HEK293 (cell line): ENCODE results near the gene ENO2.

Source experiments
- BCL11B ChIP-seq: fragments of 450-650 bp; formaldehyde crosslinking; IDR thresholded peaks from 2 replicates; pipeline ENCODE4 v1.5.1; 2016; ENCODE audit warnings: low read depth, missing biosample characterization, missing genetic modification characterization
- GLIS2 ChIP-seq: fragments of 450-650 bp; formaldehyde crosslinking; IDR thresholded peaks from 2 replicates; pipeline ENCODE4 v1.5.1; 2016; ENCODE audit warnings: missing biosample characterization, missing genetic modification characterization
- OSR2 ChIP-seq: fragments of 450-650 bp; formaldehyde crosslinking; IDR thresholded peaks from 2 replicates; pipeline ENCODE4 v1.5.1; 2016; ENCODE audit warnings: missing biosample characterization, missing genetic modification characterization
- REPIN1 ChIP-seq: fragments of 450-650 bp; formaldehyde crosslinking; IDR thresholded peaks from 2 replicates; pipeline ENCODE4 v1.5.1; 2017; ENCODE audit warnings: missing biosample characterization, missing genetic modification characterization, low read depth
- ZFHX2 ChIP-seq: fragments of 450-650 bp; formaldehyde crosslinking; conservative IDR thresholded peaks from 2 replicates; pipeline ENCODE4 v1.5.1; 2016; ENCODE audit warnings: missing biosample characterization, missing genetic modification characterization
- ZFP69B ChIP-seq: fragments of 450-650 bp; formaldehyde crosslinking; IDR thresholded peaks from 2 replicates; pipeline ENCODE4 v1.5.1; 2016; ENCODE audit warnings: missing biosample characterization, missing genetic modification characterization
- ZNF112 ChIP-seq: fragments of 450-650 bp; formaldehyde crosslinking; IDR thresholded peaks from 2 replicates; pipeline ENCODE4 v1.5.0; 2017; ENCODE audit warnings: missing biosample characterization, missing genetic modification characterization
- ZNF138 ChIP-seq: fragments of 450-650 bp; formaldehyde crosslinking; IDR thresholded peaks from 2 replicates; pipeline ENCODE4 v1.5.1; 2016; ENCODE audit warnings: missing biosample characterization, missing genetic modification characterization, borderline replicate concordance
- ZNF184 ChIP-seq: fragments of 450-650 bp; IDR thresholded peaks from 2 replicates; pipeline ENCODE4 v1.5.1; 2018; ENCODE audit warnings: missing biosample characterization, mild to moderate bottlenecking, missing genetic modification characterization
- ZNF514 ChIP-seq: fragments of 450-650 bp; formaldehyde crosslinking; IDR thresholded peaks from 2 replicates; pipeline ENCODE4 v1.5.1; 2016; ENCODE audit warnings: missing biosample characterization, missing genetic modification characterization
- ZNF610 ChIP-seq: fragments of 450-650 bp; formaldehyde crosslinking; IDR thresholded peaks from 2 replicates; pipeline ENCODE4 v1.5.1; 2016; ENCODE audit warnings: missing biosample characterization, missing genetic modification characterization, borderline replicate concordance
- ZNF629 ChIP-seq: fragments of 450-650 bp; formaldehyde crosslinking; IDR thresholded peaks from 2 replicates; pipeline ENCODE4 v1.5.1; 2017; ENCODE audit warnings: missing biosample characterization, missing genetic modification characterization
- ZNF707 ChIP-seq: fragments of 450-650 bp; formaldehyde crosslinking; IDR thresholded peaks from 2 replicates; pipeline ENCODE4 v1.5.1; 2016; ENCODE audit warnings: missing biosample characterization, missing genetic modification characterization
- ZNF776 ChIP-seq: fragments of 450-650 bp; formaldehyde crosslinking; IDR thresholded peaks from 2 replicates; pipeline ENCODE4 v1.5.0; 2017; ENCODE audit warnings: missing biosample characterization, missing genetic modification characterization, borderline replicate concordance
- ZNF785 ChIP-seq: fragments of 450-650 bp; formaldehyde crosslinking; IDR thresholded peaks from 2 replicates; pipeline ENCODE4 v1.5.1; 2016; ENCODE audit warnings: missing biosample characterization, missing genetic modification characterization
- ZNF791 ChIP-seq: fragments of 450-650 bp; formaldehyde crosslinking; IDR thresholded peaks from 2 replicates; pipeline ENCODE4 v1.5.1; 2016; ENCODE audit warnings: missing biosample characterization, missing genetic modification characterization
- ZXDB ChIP-seq: fragments of 450-650 bp; formaldehyde crosslinking; IDR thresholded peaks from 2 replicates; pipeline ENCODE4 v1.5.1; 2016; ENCODE audit warnings: missing biosample characterization, missing genetic modification characterization
- TF ChIP-seq, protein P1 (sequence below): fragments of 450-650 bp; formaldehyde crosslinking; IDR thresholded peaks from 2 replicates; pipeline ENCODE4 v1.5.1; 2016; ENCODE audit warnings: missing biosample characterization, missing genetic modification characterization
- TF ChIP-seq, protein P2 (sequence below): fragments of 450-650 bp; formaldehyde crosslinking; IDR thresholded peaks from 2 replicates; pipeline ENCODE4 v1.5.1; 2016; ENCODE audit warnings: missing biosample characterization, missing genetic modification characterization
- TF ChIP-seq, protein P3 (sequence below): fragments of 450-650 bp; formaldehyde crosslinking; IDR thresholded peaks from 2 replicates; pipeline ENCODE4 v1.5.1; 2017; ENCODE audit warnings: missing biosample characterization, missing genetic modification characterization
- TF ChIP-seq, protein P4 (sequence below): fragments of 450-650 bp; formaldehyde crosslinking; IDR thresholded peaks from 2 replicates; pipeline ENCODE4 v1.5.1; 2016; ENCODE audit warnings: missing biosample characterization, missing genetic modification characterization, borderline replicate concordance
- TF ChIP-seq, protein P5 (sequence below): fragments of 450-650 bp; formaldehyde crosslinking; IDR thresholded peaks from 2 replicates; pipeline ENCODE4 v1.5.1; 2016; ENCODE audit warnings: missing biosample characterization, missing genetic modification characterization, low read depth
- TF ChIP-seq, protein P6 (sequence below): fragments of 450-650 bp; formaldehyde crosslinking; IDR thresholded peaks from 2 replicates; pipeline ENCODE4 v1.5.1; 2017; ENCODE audit warnings: missing biosample characterization, missing genetic modification characterization
- TF ChIP-seq, protein P7 (sequence below): fragments of 450-650 bp; formaldehyde crosslinking; optimal IDR thresholded peaks from 2 replicates; pipeline ENCODE3; 2016; ENCODE audit warnings: missing biosample characterization, mild to moderate bottlenecking, missing genetic modification characterization

Gene ENO2

DNA sequence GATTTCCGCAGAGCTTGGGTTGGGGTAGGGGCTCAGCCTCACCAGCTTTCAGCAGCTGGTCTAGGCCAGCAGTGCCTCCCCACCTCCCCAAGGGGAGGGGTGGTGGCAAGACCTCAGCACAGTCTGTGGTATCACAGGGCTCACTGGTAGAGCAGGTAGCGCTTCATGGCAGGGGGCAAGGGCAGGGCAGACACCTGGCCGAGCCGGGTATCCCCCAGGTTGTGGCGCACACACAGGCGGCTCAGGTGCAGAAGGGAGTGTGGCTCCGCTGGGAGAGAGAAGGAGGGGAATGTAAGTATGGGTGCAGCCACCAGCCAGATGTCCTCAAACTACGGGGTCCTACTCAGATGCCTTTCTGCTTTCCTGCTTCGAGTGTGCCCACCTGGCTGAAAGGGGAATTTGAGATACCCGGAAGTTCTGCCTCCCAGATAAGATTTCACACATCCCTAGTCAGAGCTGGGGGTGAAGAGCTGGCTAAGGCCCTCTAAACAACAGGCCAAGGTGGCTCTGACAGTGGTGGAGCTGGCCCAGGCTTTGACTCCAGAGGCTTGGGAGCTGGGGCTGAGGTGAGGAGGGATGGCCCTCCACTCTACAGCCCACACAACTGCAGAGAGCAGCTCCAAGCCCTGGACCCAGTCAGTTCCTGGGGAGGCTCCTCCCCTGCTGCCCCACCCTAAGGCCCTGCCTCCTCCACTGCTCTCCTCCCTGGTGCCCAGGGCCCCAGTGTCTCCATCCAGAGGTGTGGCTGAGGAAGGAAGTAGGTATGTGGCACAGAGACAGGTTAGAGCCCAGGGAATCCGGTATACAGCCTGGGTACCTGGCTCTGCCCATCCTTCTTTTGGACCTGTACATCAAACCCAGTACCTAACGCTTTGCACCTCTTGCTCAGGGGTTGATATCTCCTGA is 43.1 kb upstream of the ENO2 start (continued):
- TF ChIP-seq, protein P1, sequence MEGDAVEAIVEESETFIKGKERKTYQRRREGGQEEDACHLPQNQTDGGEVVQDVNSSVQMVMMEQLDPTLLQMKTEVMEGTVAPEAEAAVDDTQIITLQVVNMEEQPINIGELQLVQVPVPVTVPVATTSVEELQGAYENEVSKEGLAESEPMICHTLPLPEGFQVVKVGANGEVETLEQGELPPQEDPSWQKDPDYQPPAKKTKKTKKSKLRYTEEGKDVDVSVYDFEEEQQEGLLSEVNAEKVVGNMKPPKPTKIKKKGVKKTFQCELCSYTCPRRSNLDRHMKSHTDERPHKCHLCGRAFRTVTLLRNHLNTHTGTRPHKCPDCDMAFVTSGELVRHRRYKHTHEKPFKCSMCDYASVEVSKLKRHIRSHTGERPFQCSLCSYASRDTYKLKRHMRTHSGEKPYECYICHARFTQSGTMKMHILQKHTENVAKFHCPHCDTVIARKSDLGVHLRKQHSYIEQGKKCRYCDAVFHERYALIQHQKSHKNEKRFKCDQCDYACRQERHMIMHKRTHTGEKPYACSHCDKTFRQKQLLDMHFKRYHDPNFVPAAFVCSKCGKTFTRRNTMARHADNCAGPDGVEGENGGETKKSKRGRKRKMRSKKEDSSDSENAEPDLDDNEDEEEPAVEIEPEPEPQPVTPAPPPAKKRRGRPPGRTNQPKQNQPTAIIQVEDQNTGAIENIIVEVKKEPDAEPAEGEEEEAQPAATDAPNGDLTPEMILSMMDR = no peak
- TF ChIP-seq, protein P2, sequence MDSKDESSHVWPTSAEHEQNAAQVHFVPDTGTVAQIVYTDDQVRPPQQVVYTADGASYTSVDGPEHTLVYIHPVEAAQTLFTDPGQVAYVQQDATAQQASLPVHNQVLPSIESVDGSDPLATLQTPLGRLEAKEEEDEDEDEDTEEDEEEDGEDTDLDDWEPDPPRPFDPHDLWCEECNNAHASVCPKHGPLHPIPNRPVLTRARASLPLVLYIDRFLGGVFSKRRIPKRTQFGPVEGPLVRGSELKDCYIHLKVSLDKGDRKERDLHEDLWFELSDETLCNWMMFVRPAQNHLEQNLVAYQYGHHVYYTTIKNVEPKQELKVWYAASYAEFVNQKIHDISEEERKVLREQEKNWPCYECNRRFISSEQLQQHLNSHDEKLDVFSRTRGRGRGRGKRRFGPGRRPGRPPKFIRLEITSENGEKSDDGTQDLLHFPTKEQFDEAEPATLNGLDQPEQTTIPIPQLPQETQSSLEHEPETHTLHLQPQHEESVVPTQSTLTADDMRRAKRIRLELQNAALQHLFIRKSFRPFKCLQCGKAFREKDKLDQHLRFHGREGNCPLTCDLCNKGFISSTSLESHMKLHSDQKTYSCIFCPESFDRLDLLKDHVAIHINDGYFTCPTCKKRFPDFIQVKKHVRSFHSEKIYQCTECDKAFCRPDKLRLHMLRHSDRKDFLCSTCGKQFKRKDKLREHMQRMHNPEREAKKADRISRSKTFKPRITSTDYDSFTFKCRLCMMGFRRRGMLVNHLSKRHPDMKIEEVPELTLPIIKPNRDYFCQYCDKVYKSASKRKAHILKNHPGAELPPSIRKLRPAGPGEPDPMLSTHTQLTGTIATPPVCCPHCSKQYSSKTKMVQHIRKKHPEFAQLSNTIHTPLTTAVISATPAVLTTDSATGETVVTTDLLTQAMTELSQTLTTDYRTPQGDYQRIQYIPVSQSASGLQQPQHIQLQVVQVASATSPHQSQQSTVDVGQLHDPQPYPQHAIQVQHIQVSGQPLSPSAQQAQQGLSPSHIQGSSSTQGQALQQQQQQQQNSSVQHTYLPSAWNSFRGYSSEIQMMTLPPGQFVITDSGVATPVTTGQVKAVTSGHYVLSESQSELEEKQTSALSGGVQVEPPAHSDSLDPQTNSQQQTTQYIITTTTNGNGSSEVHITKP (tag by site-specific recombination) = no peak
- no peak for TF ChIP-seq ZNF785 (tag by site-specific recombination)
- no peak for TF ChIP-seq ZNF514 (tag by site-specific recombination)
- no peak for TF ChIP-seq ZNF776
- TF ChIP-seq, protein P3, sequence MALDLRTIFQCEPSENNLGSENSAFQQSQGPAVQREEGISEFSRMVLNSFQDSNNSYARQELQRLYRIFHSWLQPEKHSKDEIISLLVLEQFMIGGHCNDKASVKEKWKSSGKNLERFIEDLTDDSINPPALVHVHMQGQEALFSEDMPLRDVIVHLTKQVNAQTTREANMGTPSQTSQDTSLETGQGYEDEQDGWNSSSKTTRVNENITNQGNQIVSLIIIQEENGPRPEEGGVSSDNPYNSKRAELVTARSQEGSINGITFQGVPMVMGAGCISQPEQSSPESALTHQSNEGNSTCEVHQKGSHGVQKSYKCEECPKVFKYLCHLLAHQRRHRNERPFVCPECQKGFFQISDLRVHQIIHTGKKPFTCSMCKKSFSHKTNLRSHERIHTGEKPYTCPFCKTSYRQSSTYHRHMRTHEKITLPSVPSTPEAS = no peak
- no peak for TF ChIP-seq REPIN1 (tag by site-specific recombination)
- TF ChIP-seq ZNF629 (tag by site-specific recombination) = no peak
- TF ChIP-seq, protein P4, sequence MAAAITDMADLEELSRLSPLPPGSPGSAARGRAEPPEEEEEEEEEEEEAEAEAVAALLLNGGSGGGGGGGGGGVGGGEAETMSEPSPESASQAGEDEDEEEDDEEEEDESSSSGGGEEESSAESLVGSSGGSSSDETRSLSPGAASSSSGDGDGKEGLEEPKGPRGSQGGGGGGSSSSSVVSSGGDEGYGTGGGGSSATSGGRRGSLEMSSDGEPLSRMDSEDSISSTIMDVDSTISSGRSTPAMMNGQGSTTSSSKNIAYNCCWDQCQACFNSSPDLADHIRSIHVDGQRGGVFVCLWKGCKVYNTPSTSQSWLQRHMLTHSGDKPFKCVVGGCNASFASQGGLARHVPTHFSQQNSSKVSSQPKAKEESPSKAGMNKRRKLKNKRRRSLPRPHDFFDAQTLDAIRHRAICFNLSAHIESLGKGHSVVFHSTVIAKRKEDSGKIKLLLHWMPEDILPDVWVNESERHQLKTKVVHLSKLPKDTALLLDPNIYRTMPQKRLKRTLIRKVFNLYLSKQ = no peak
- peak; percentile 24; the same call in 1 of the 2 replicates for TF ChIP-seq ZXDB (tag by site-specific recombination)
- TF ChIP-seq, protein P5, sequence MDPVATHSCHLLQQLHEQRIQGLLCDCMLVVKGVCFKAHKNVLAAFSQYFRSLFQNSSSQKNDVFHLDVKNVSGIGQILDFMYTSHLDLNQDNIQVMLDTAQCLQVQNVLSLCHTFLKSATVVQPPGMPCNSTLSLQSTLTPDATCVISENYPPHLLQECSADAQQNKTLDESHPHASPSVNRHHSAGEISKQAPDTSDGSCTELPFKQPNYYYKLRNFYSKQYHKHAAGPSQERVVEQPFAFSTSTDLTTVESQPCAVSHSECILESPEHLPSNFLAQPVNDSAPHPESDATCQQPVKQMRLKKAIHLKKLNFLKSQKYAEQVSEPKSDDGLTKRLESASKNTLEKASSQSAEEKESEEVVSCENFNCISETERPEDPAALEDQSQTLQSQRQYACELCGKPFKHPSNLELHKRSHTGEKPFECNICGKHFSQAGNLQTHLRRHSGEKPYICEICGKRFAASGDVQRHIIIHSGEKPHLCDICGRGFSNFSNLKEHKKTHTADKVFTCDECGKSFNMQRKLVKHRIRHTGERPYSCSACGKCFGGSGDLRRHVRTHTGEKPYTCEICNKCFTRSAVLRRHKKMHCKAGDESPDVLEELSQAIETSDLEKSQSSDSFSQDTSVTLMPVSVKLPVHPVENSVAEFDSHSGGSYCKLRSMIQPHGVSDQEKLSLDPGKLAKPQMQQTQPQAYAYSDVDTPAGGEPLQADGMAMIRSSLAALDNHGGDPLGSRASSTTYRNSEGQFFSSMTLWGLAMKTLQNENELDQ (tag by site-specific recombination) = no peak; the same call in 1 of the 2 replicates
- TF ChIP-seq ZNF138 = no peak
- no peak for TF ChIP-seq ZNF112 (tag by site-specific recombination)
- TF ChIP-seq BCL11B = no peak
- TF ChIP-seq ZNF707 = no peak
- TF ChIP-seq, protein P6, sequence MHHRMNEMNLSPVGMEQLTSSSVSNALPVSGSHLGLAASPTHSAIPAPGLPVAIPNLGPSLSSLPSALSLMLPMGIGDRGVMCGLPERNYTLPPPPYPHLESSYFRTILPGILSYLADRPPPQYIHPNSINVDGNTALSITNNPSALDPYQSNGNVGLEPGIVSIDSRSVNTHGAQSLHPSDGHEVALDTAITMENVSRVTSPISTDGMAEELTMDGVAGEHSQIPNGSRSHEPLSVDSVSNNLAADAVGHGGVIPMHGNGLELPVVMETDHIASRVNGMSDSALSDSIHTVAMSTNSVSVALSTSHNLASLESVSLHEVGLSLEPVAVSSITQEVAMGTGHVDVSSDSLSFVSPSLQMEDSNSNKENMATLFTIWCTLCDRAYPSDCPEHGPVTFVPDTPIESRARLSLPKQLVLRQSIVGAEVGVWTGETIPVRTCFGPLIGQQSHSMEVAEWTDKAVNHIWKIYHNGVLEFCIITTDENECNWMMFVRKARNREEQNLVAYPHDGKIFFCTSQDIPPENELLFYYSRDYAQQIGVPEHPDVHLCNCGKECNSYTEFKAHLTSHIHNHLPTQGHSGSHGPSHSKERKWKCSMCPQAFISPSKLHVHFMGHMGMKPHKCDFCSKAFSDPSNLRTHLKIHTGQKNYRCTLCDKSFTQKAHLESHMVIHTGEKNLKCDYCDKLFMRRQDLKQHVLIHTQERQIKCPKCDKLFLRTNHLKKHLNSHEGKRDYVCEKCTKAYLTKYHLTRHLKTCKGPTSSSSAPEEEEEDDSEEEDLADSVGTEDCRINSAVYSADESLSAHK (tag by site-specific recombination) = no peak
- no peak for TF ChIP-seq ZNF184
- peak; percentile 17; the same call in 1 of the 2 replicates for TF ChIP-seq ZFP69B (tag by site-specific recombination)
- TF ChIP-seq OSR2 (tag by site-specific recombination) = no peak
- TF ChIP-seq ZFHX2 (tag by site-specific recombination) = peak; percentile 44
- peak; percentile 58 for TF ChIP-seq GLIS2 (tag by site-specific recombination)
- TF ChIP-seq, protein P7, sequence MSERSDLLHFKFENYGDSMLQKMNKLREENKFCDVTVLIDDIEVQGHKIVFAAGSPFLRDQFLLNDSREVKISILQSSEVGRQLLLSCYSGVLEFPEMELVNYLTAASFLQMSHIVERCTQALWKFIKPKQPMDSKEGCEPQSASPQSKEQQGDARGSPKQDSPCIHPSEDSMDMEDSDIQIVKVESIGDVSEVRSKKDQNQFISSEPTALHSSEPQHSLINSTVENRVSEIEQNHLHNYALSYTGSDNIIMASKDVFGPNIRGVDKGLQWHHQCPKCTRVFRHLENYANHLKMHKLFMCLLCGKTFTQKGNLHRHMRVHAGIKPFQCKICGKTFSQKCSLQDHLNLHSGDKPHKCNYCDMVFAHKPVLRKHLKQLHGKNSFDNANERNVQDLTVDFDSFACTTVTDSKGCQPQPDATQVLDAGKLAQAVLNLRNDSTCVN (tag by site-specific recombination) = no peak
- TF ChIP-seq ZNF610 (tag by site-specific recombination) = no peak
- no peak for TF ChIP-seq ZNF791
